NCI-H2171 treated with DMSO at 0.1 percent for 48 hours (cell line): ENCODE measurements around the gene L3MBTL4.

Source experiments
- DNase-seq: peaks from one replicate; lab custom pipeline; 2025; lab: John Stamatoyannopoulos, UW

Gene L3MBTL4

GRCh38 chr18:6251084-6251483 is 163.6 kb downstream of the L3MBTL4 start:
- DNase-seq, result no peak

- no peak for DNase-seq
These were observed 164.9 kb downstream of the L3MBTL4 start for GRCh38 chr18:6249788-6250187.

- DNase-seq, result no peak
These were observed 165.5 kb downstream of the L3MBTL4 start for GRCh38 chr18:6249170-6249569.

GRCh38 chr18:6248017-6248416 is 166.7 kb downstream of the L3MBTL4 start:
- DNase-seq, result no peak

GRCh38 chr18:6242004-6242403 is 172.7 kb downstream of the L3MBTL4 start:
- DNase-seq, result no peak

GRCh38 chr18:6239716-6240115 is 175.0 kb downstream of the L3MBTL4 start:
- DNase-seq, result no peak

GRCh38 chr18:6236258-6236657 is 178.5 kb downstream of the L3MBTL4 start:
- no peak for DNase-seq

- DNase-seq, result no peak
These were observed 192.4 kb downstream of the L3MBTL4 start for GRCh38 chr18:6222271-6222670.

- no peak for DNase-seq
These were observed 193.1 kb downstream of the L3MBTL4 start for GRCh38 chr18:6221602-6222014.

GRCh38 chr18:6220129-6220528 is 194.6 kb downstream of the L3MBTL4 start:
- DNase-seq, result no peak

- peak; percentile 34 for DNase-seq
These were observed 195.5 kb downstream of the L3MBTL4 start for GRCh38 chr18:6219116-6219717.

GRCh38 chr18:6215888-6216287 is 198.8 kb downstream of the L3MBTL4 start:
- no peak for DNase-seq

- no peak for DNase-seq
These were observed 203.6 kb downstream of the L3MBTL4 start for GRCh38 chr18:6211174-6211504.

GRCh38 chr18:6210349-6211173 is 204.2 kb downstream of the L3MBTL4 start:
- DNase-seq, result peak; percentile 15

GRCh38 chr18:6207941-6208340 is 206.8 kb downstream of the L3MBTL4 start:
- no peak for DNase-seq

GRCh38 chr18:6207116-6207515 is 207.6 kb downstream of the L3MBTL4 start:
- peak; percentile 55 for DNase-seq

GRCh38 chr18:6205706-6206105 is 209.0 kb downstream of the L3MBTL4 start:
- no peak for DNase-seq

- DNase-seq, result peak; percentile 7
These were observed 210.2 kb downstream of the L3MBTL4 start for GRCh38 chr18:6204476-6204875.

GRCh38 chr18:6203791-6204190 is 210.9 kb downstream of the L3MBTL4 start:
- peak; percentile 89 for DNase-seq

- DNase-seq, result no peak
These were observed 211.8 kb downstream of the L3MBTL4 start for GRCh38 chr18:6202861-6203260.

GRCh38 chr18:6200204-6200774 is 214.4 kb downstream of the L3MBTL4 start:
- no peak for DNase-seq

GRCh38 chr18:6199777-6200176 is 214.9 kb downstream of the L3MBTL4 start:
- DNase-seq, result no peak

GRCh38 chr18:6198585-6198984 is 216.1 kb downstream of the L3MBTL4 start:
- DNase-seq, result no peak
